HCT116 (cell line): ENCODE results near the gene GTF2H2C.
"Not testable (repeated sequence)": the region's sequence is repeated elsewhere in the genome, so short reads cannot be mapped to it uniquely, and the experiment has no call there.

Experiments used
- JUND ChIP-seq: IDR thresholded peaks from 2 replicates; pipeline ENCODE4 v1.6.1; 2012
- POLR2A ChIP-seq: IDR thresholded peaks from 2 replicates; pipeline ENCODE4 v1.7.0; 2011; ENCODE audit warnings: borderline replicate concordance; ENCODE audit not compliant: insufficient read depth, insufficient read length; ENCODE audit errors: extremely low read depth
- REST ChIP-seq: IDR thresholded peaks from 2 replicates; pipeline ENCODE4 v1.6.1; 2012; ENCODE audit warnings: low read depth
- SIN3A ChIP-seq: IDR thresholded peaks from 2 replicates; pipeline ENCODE4 v1.6.1; 2012; ENCODE audit warnings: low read depth
- TCF7L2 ChIP-seq: IDR thresholded peaks from 2 replicates; pipeline ENCODE4 v1.7.0; 2011; ENCODE audit warnings: borderline replicate concordance, inconsistent platforms; ENCODE audit not compliant: insufficient read depth, insufficient read length; ENCODE audit errors: extremely low read depth
- ZFX ChIP-seq: fragments of 450-650 bp; IDR thresholded peaks from 2 replicates; pipeline ENCODE4 v1.6.1; 2017
- TF ChIP-seq, protein P1 (sequence below), 3 experiments: fragments of 200-600 bp in 1 of 3; sonication (generic) in 1 of 3; IDR thresholded peaks in 2 of 3; conservative IDR thresholded peaks in 1 of 3; 2 replicates each; pipeline ENCODE4 v1.5.1; 2012 to 2017; ENCODE audit warnings: low read depth in 2 of 3, low read length in 2 of 3, antibody characterized with exemption in 1 of 3, borderline replicate concordance in 1 of 3, control low read depth in 1 of 3, mild to moderate bottlenecking in 1 of 3, mixed read lengths in 1 of 3, mixed run types in 1 of 3, moderate library complexity in 1 of 3; ENCODE audit not compliant: insufficient read depth in 1 of 3

- TF ChIP-seq JUND, TCF7L2, ZFX, REST, SIN3A, POLR2A: not testable (repeated sequence)
- TF ChIP-seq, protein P1, sequence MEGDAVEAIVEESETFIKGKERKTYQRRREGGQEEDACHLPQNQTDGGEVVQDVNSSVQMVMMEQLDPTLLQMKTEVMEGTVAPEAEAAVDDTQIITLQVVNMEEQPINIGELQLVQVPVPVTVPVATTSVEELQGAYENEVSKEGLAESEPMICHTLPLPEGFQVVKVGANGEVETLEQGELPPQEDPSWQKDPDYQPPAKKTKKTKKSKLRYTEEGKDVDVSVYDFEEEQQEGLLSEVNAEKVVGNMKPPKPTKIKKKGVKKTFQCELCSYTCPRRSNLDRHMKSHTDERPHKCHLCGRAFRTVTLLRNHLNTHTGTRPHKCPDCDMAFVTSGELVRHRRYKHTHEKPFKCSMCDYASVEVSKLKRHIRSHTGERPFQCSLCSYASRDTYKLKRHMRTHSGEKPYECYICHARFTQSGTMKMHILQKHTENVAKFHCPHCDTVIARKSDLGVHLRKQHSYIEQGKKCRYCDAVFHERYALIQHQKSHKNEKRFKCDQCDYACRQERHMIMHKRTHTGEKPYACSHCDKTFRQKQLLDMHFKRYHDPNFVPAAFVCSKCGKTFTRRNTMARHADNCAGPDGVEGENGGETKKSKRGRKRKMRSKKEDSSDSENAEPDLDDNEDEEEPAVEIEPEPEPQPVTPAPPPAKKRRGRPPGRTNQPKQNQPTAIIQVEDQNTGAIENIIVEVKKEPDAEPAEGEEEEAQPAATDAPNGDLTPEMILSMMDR (IDR thresholded peaks at IDR 0.05 in 2 of 3, conservative IDR thresholded peaks at IDR 0.05 in 1 of 3; ENCODE audit: borderline replicate concordance in 1 of 3, insufficient read depth in 1 of 3, low read depth in 2 of 3, low read length in 2 of 3) = not testable (repeated sequence)
Observed at GRCh38 chr5:69542838-69543618, 17.0 kb upstream of the GTF2H2C start.
